ENCODE measurements around the gene NXPE3. TPM values are rescaled to one million over a fixed set of nuclear protein-coding genes. Genes with fewer than 3 reads are reported as not detected.

NXPE3 gene
- total and polyA plus RNA-seq, 9 donors = 8.9 to 21.9 (median 19.2) TPM

GRCh38 chr3:101801174-101801573, 22.2 kb downstream of the NXPE3 start:
- no peaks in the 10 kb centered on the region for H3K4me1 ChIP-seq (ENCODE audit: control insufficient read depth, insufficient read depth, low read length)
- no peaks in the 10 kb centered on the region for H3K27me3 ChIP-seq (ENCODE audit: control insufficient read depth, insufficient read depth, low read length)
- no peaks in the 10 kb centered on the region for H3K9me3 ChIP-seq (replicated peaks; ENCODE audit: control insufficient read depth, low read depth, low read length)
- H3K4me3 ChIP-seq (ENCODE audit: low read length) = no peak overlapping the region
- no peak for DNase-seq
- peaks cover 18% of the 10 kb centered on the region for H3K36me3 ChIP-seq (ENCODE audit: control insufficient read depth, insufficient read depth, low read length)
- WGBS (ENCODE audit: insufficient coverage) = 86% methylated on average over 4 of the region's 4 CpGs
- H3K27ac ChIP-seq (ENCODE audit: low read length) = no peak overlapping the region

DNA sequence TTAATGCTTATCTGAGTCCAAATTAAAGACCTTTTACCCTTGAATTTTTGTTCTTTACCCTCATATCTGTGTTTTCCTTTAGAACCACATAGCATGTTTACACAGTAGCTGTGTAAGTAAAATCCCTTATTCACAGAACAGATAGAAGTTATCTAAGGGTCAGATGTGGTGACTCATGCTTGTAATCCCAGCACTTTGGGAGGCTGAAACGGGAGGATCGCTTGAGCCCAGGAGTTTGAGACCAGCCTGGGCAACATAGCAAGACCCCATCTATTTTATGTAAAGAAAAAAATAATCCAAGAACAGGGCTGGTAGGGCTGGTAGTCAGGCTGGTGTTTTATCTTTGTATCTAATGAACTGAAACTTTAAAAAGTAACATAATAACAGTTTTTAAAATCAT, 23.2 kb downstream of the NXPE3 start:
- H3K27ac ChIP-seq (ENCODE audit: low read length) = no peak overlapping the region
- DNase-seq = no peak
- H3K27me3 ChIP-seq (ENCODE audit: control insufficient read depth, insufficient read depth, low read length) = no peaks in the 10 kb centered on the region
- no peaks in the 10 kb centered on the region for H3K9me3 ChIP-seq (replicated peaks; ENCODE audit: control insufficient read depth, low read depth, low read length)
- H3K36me3 ChIP-seq (ENCODE audit: control insufficient read depth, insufficient read depth, low read length) = peaks cover 15% of the 10 kb centered on the region
- no CpG with 5 or more reads among the region's 2 CpGs for WGBS (ENCODE audit: insufficient coverage)
- no peaks in the 10 kb centered on the region for H3K4me1 ChIP-seq (ENCODE audit: control insufficient read depth, insufficient read depth, low read length)
- H3K4me3 ChIP-seq (ENCODE audit: low read length) = no peak overlapping the region

DNA sequence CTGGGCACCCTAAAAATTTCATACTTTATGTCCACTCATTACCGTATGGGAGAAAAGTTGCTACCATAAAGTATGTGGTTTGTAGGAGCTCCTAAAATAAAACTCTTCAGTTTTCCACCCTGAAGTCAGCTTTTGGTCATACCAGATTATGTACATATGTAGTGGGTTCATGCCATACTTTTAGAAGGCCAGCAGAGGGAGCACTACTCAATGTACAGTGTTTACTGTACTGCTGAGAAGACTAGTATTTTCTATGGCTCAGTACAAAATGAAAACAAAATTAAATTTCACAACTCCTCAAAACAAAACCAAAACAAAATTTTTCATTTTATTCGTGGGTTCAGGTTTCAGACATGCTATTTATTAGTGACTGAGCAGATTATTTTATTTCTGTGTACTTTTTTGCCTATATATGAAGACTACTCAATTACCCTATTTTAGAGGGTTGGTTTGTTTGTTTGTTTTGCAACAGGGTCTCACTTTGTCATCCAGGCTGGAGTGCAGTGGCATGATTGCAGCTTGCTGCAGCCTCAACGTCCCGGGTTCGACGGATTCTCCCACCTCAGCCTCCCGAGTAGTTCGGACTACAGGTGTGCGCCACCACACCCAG, 24.3 kb downstream of the NXPE3 start:
- peak; percentile 85 for DNase-seq
- H3K36me3 ChIP-seq (ENCODE audit: control insufficient read depth, insufficient read depth, low read length) = peaks cover 19% of the 10 kb centered on the region
- H3K4me1 ChIP-seq (ENCODE audit: control insufficient read depth, insufficient read depth, low read length) = no peaks in the 10 kb centered on the region
- WGBS (ENCODE audit: insufficient coverage) = 100% methylated on average over 2 of the region's 9 CpGs
- no peaks in the 10 kb centered on the region for H3K27me3 ChIP-seq (ENCODE audit: control insufficient read depth, insufficient read depth, low read length)
- H3K9me3 ChIP-seq (replicated peaks; ENCODE audit: control insufficient read depth, low read depth, low read length) = no peaks in the 10 kb centered on the region
- no peak overlapping the region for H3K4me3 ChIP-seq (ENCODE audit: low read length)
- H3K27ac ChIP-seq (ENCODE audit: low read length) = no peak overlapping the region

DNA sequence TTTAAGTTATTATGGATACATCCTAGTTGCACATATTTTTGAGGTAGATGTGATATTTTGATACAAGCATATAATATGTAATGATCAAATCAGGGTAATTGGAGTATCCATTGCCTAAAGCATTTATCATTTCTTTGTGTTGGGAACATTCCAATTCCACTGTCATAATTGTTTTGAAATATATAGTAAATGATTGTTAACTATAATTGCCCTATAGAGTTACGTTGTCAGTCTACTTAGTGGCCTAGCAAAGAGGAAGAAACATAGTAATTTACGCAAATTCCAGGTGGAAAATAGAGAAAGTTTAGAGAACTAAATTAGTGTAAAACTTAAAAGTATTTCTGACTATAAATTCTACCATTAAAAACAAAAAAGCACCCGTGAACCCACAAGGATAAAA, 24.9 kb downstream of the NXPE3 start:
- Histone ChIP-seq H3K4me3 (ENCODE audit: low read length) (no peak overlapping the region), H3K36me3 (ENCODE audit: control insufficient read depth, insufficient read depth, low read length) (peaks cover 19% of the 10 kb centered on the region), H3K9me3 (replicated peaks; ENCODE audit: control insufficient read depth, low read depth, low read length) (no peaks in the 10 kb centered on the region), H3K27me3 (ENCODE audit: control insufficient read depth, insufficient read depth, low read length) (no peaks in the 10 kb centered on the region), H3K4me1 (ENCODE audit: control insufficient read depth, insufficient read depth, low read length) (no peaks in the 10 kb centered on the region), H3K27ac (ENCODE audit: low read length) (no peak overlapping the region)
- DNase-seq = no peak
- WGBS (ENCODE audit: insufficient coverage) = no CpG with 5 or more reads among the region's 3 CpGs

DNA sequence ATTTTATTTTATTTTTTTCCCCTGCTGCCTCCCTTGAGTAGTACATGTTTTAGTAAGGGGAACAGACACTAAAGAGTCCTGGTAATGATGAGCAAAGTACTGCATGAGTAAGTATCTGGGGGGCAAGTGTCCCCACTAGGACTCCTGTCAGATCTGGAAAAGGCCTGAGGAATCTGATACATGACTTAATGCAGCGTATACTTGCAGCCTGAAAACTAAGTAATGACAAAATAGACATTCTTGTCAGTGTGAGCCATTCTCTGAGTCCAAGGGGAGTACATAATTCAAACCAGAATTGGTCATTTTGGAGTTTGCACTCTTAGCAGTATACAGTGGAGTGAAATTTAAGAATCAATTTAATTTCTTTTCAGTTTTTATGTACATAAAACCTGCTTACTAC, 27.5 kb downstream of the NXPE3 start:
- no peaks in the 10 kb centered on the region for H3K4me1 ChIP-seq (ENCODE audit: control insufficient read depth, insufficient read depth, low read length)
- peaks cover 10% of the 10 kb centered on the region for H3K36me3 ChIP-seq (ENCODE audit: control insufficient read depth, insufficient read depth, low read length)
- H3K27ac ChIP-seq (ENCODE audit: low read length) = no peak overlapping the region
- no peak for DNase-seq
- WGBS (ENCODE audit: insufficient coverage) = no CpG with 5 or more reads among the region's 1 CpG
- H3K27me3 ChIP-seq (ENCODE audit: control insufficient read depth, insufficient read depth, low read length) = no peaks in the 10 kb centered on the region
- no peaks in the 10 kb centered on the region for H3K9me3 ChIP-seq (replicated peaks; ENCODE audit: control insufficient read depth, low read depth, low read length)
- no peak overlapping the region for H3K4me3 ChIP-seq (ENCODE audit: low read length)

DNA sequence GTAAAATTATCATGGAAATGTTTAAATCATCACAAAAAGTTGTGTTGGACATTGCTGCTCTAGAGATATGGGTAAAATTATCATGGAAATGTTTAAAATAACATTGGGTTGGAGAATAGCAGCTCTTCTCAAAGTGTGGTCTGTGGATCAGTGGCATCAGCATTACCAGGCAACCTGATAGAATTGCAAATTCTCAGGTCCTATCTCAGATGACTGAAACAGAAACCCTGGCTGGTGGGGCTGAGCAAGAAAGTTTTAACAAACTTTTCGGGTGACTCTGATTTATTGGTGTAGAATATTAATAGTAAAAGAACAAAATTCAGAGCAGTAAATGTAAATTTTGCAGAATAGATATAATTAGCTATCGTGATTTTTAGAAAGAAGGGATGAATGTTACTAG, 28.9 kb downstream of the NXPE3 start:
- Histone ChIP-seq H3K36me3 (ENCODE audit: control insufficient read depth, insufficient read depth, low read length) (peaks cover 7% of the 10 kb centered on the region), H3K27ac (ENCODE audit: low read length) (no peak overlapping the region), H3K4me1 (ENCODE audit: control insufficient read depth, insufficient read depth, low read length) (no peaks in the 10 kb centered on the region), H3K27me3 (ENCODE audit: control insufficient read depth, insufficient read depth, low read length) (no peaks in the 10 kb centered on the region), H3K4me3 (ENCODE audit: low read length) (no peak overlapping the region), H3K9me3 (replicated peaks; ENCODE audit: control insufficient read depth, low read depth, low read length) (no peaks in the 10 kb centered on the region)
- DNase-seq = no peak
- WGBS (ENCODE audit: insufficient coverage) = no CpG with 5 or more reads among the region's 2 CpGs

DNA sequence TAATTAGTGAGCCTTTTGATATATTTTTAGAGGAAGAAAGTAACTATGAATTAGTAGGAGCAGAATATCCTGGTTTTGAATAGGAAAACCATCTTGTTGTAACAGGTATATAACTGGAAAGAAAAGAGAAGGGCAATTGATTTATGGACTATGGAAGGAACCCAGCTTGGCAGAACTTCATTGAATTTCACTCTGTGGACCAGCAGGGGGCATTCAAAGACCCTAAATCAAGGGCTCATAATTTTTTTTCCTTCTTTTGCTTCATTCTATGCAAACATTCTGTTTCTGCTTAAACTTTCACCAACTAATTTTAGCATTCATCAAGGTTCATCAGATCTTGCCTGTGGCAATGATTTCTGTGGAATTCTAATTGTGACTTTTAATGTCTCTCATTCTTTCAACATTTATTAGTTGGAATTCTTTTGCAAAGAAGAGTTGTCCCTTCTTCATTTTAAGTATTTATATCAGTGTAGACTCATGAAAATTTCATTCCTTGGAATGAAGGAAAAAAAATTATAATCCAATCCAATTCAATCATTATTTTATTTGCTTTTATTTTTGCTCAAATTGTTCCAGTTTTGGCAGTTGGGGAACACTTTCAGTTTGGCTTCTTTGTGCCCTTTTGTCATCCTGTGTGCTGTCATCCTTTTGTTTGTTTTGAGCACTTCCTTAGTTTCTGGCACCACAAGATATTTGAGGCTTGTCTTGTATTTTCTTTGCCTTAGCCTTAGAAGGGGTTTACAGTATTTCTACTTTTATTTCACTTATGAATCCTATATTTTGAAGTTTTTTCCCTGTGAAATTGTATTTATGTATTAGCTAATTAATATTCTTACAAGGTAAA, 30.4 kb downstream of the NXPE3 start:
- Histone ChIP-seq H3K27me3 (ENCODE audit: control insufficient read depth, insufficient read depth, low read length) (no peaks in the 10 kb centered on the region), H3K4me1 (ENCODE audit: control insufficient read depth, insufficient read depth, low read length) (no peaks in the 10 kb centered on the region), H3K36me3 (ENCODE audit: control insufficient read depth, insufficient read depth, low read length) (peaks cover 4% of the 10 kb centered on the region), H3K27ac (ENCODE audit: low read length) (no peak overlapping the region), H3K9me3 (replicated peaks; ENCODE audit: control insufficient read depth, low read depth, low read length) (no peaks in the 10 kb centered on the region), H3K4me3 (ENCODE audit: low read length) (no peak overlapping the region)
- DNase-seq = peak; percentile 74

- DNase-seq = peak; percentile 29
- no peaks in the 10 kb centered on the region for H3K9me3 ChIP-seq (replicated peaks; ENCODE audit: control insufficient read depth, low read depth, low read length)
- H3K36me3 ChIP-seq (ENCODE audit: control insufficient read depth, insufficient read depth, low read length) = peaks cover 4% of the 10 kb centered on the region
- no peaks in the 10 kb centered on the region for H3K27me3 ChIP-seq (ENCODE audit: control insufficient read depth, insufficient read depth, low read length)
- no peaks in the 10 kb centered on the region for H3K4me1 ChIP-seq (ENCODE audit: control insufficient read depth, insufficient read depth, low read length)
- H3K4me3 ChIP-seq (ENCODE audit: low read length) = no peak overlapping the region
- H3K27ac ChIP-seq (ENCODE audit: low read length) = no peak overlapping the region
Observed at GRCh38 chr3:101810022-101810418, 31.0 kb downstream of the NXPE3 start.

GRCh38 chr3:101811875-101812274, 32.9 kb downstream of the NXPE3 start:
- Histone ChIP-seq H3K4me1 (ENCODE audit: control insufficient read depth, insufficient read depth, low read length) (no peaks in the 10 kb centered on the region), H3K27ac (ENCODE audit: low read length) (no peak overlapping the region), H3K36me3 (ENCODE audit: control insufficient read depth, insufficient read depth, low read length) (peaks cover 4% of the 10 kb centered on the region), H3K4me3 (ENCODE audit: low read length) (no peak overlapping the region), H3K9me3 (replicated peaks; ENCODE audit: control insufficient read depth, low read depth, low read length) (no peaks in the 10 kb centered on the region), H3K27me3 (ENCODE audit: control insufficient read depth, insufficient read depth, low read length) (no peaks in the 10 kb centered on the region)
- no CpG with 5 or more reads among the region's 2 CpGs for WGBS (ENCODE audit: insufficient coverage)
- no peak for DNase-seq

DNA sequence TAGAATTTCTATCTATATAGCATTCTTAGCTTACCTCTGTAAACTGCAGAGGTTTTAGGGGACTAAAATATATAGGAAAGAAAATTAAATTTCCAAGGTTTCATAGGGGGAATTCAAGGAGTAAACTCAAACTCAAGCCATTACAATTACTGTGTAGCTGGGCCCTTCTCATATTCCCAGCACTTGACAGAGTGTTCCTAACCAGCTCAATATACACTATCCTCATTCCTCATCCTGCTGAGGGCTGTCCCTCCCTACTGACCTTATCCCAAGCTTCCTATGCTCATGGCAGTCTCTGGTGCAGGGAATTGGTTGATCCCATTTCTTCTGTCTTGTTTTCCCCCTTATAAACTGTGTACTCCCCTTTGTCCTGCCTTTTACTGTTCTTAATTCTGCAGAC, 33.9 kb downstream of the NXPE3 start:
- H3K4me3 ChIP-seq (ENCODE audit: low read length) = no peak overlapping the region
- H3K36me3 ChIP-seq (ENCODE audit: control insufficient read depth, insufficient read depth, low read length) = peaks cover 4% of the 10 kb centered on the region
- no peaks in the 10 kb centered on the region for H3K9me3 ChIP-seq (replicated peaks; ENCODE audit: control insufficient read depth, low read depth, low read length)
- H3K27me3 ChIP-seq (ENCODE audit: control insufficient read depth, insufficient read depth, low read length) = no peaks in the 10 kb centered on the region
- no peak for DNase-seq
- H3K4me1 ChIP-seq (ENCODE audit: control insufficient read depth, insufficient read depth, low read length) = no peaks in the 10 kb centered on the region
- no peak overlapping the region for H3K27ac ChIP-seq (ENCODE audit: low read length)
